ENCODE results near the gene LGALS9.
A peak's percentile ranks its signal among the peaks of the same experiment; 100 is the strongest.

The LGALS9 gene

DNA sequence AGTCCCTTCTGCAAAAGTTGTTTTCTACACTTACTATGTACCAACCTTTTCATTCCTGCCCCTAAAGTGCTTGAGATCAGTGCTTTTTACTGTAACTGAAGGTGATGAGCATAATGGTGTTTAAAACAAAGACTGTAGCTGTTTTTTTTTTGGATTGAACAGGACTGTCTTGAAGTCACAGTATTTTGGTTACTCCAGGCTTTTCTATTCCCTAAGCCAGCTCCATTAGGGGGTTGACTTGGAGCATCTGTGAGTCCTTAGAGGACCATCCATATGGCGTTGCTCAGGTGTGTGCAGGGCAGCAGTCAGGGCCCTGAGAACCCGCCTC lies 29.0 kb upstream of the LGALS9 start:
- TF ChIP-seq, protein P1, sequence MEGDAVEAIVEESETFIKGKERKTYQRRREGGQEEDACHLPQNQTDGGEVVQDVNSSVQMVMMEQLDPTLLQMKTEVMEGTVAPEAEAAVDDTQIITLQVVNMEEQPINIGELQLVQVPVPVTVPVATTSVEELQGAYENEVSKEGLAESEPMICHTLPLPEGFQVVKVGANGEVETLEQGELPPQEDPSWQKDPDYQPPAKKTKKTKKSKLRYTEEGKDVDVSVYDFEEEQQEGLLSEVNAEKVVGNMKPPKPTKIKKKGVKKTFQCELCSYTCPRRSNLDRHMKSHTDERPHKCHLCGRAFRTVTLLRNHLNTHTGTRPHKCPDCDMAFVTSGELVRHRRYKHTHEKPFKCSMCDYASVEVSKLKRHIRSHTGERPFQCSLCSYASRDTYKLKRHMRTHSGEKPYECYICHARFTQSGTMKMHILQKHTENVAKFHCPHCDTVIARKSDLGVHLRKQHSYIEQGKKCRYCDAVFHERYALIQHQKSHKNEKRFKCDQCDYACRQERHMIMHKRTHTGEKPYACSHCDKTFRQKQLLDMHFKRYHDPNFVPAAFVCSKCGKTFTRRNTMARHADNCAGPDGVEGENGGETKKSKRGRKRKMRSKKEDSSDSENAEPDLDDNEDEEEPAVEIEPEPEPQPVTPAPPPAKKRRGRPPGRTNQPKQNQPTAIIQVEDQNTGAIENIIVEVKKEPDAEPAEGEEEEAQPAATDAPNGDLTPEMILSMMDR (IDR thresholded peaks at IDR 0.05; ENCODE audit: low read depth, low read length), result no peak
- no peak for DNase-seq (ENCODE audit: low read depth in 2 of 2)
- H3K4me3 ChIP-seq (replicated peaks in 1 of 2; ENCODE audit: low read depth in 2 of 2, low read length in 2 of 2), result no peak overlapping the region

DNA sequence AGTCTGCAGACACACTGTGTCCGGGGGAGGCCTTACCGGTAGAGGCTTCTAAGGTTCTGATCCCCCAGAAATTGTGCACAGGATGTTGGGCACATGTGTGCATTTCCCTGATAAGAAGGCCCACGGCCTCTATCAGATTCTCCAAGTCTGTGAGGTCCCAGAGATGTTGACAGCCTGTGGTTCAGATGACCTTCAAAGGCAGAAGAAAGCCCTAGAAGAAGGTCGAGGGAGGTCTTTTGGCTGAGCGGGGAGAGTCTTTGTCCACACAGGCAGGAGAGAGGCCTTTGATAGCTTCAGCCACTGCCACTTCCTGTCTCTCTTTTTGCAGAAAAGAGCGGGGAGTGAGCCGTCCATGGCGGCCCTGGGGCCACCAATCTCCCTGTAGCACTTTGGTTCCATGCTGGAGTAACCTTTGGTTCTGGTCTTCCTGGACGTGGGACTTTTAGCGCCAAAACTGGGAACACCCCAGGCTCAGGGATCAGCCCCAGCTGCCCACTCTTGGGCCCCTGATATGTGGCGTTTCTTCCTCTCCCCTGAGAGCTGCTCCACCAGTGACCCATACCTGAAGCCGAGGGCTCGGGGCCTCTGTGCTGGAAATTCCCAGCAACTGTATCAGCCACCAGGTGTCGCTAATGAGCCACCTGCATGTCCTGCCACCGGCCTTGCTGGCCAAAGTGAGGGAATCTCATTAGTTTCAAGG lies 28.1 kb upstream of the LGALS9 start:
- DNase-seq (ENCODE audit: low read depth in 2 of 2), result peak; percentile 72 to 80
- H3K4me3 ChIP-seq (replicated peaks in 1 of 2; ENCODE audit: low read depth in 2 of 2, low read length in 2 of 2), result no peak overlapping the region
- TF ChIP-seq, protein P1 (IDR thresholded peaks at IDR 0.05; ENCODE audit: low read depth, low read length), result peak; percentile 99

DNA sequence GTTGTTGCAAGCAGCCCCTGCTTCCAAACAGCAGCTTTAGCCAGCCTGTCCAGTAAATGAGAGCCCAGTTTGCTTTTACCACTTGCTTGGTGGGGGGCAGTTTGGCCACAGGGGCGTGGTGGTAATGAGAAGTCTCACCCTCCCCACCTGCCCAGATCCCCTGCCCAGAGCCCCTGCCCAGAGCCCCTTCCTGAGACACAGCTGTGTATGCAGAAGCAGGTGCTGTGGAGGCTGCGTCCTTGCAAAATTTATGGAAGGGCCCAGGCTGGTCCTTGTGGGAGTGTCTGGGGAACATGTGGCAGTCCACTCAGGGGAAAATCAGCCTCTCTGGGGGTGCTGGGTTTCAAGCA lies 27.6 kb upstream of the LGALS9 start:
- no peak overlapping the region for H3K4me3 ChIP-seq (replicated peaks in 1 of 2; ENCODE audit: low read depth in 2 of 2, low read length in 2 of 2)
- TF ChIP-seq, protein P1 (IDR thresholded peaks at IDR 0.05; ENCODE audit: low read depth, low read length), result no peak
- DNase-seq (ENCODE audit: low read depth in 2 of 2), result no peak

DNA sequence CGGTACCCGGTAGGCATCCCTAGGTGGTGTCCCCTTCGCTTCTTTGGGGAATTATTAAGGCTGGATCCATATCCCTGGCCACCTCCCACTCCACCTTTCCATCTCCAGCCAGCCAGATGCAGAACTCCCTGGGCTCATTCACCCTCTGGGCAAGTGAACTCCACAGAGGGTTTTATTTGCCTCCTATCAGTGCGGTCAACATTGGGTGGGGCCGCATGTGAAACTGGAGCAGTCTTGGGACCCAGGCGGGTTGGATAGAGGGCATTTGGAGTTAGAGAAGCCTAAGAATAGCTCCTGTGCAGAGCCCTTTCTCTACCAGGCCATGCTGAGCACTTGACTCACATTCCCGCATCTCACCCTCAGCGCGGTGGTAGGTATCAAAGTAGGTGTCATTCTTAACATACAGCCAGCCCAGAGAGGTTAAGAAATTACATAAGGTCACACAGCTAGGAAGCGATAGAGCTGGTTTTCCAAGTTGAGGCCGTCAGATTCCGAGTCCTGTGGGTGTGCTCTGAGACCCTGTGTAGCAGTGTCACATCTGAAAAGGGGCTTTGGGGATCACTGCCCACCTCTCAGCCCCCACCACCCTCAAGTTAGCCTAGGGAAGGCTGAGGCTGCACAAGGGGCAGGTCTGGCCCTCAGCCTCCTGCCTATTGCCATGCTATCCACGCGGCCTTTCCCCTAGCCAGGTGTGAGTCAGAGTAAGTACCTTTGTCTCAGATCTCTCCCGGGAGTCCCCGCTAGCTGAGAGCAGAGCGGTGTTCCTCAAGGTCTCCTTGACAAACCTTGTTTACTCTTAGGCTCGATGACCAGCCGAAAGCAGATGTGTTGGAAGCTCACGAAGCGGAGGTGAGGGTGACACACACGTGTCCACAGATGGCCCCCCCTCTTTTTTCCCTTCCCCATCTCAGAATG lies 26.9 kb upstream of the LGALS9 start:
- H3K4me3 ChIP-seq (replicated peaks in 1 of 2; ENCODE audit: low read depth in 2 of 2, low read length in 2 of 2), result no peak overlapping the region
- TF ChIP-seq, protein P1 (IDR thresholded peaks at IDR 0.05; ENCODE audit: low read depth, low read length), result no peak
- DNase-seq (ENCODE audit: low read depth in 2 of 2), result no peak

DNA sequence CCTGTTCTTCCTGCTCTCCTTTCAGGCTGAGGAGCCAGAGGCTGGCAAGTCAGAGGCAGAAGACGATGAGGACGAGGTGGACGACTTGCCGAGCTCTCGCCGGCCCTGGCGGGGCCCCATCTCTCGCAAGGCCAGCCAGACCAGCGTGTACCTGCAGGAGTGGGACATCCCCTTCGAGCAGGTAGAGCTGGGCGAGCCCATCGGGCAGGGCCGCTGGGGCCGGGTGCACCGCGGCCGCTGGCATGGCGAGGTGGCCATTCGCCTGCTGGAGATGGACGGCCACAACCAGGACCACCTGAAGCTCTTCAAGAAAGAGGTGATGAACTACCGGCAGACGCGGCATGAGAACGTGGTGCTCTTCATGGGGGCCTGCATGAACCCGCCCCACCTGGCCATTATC lies 25.6 kb upstream of the LGALS9 start:
- no peak overlapping the region for H3K4me3 ChIP-seq (replicated peaks in 1 of 2; ENCODE audit: low read depth in 2 of 2, low read length in 2 of 2)
- TF ChIP-seq, protein P1 (IDR thresholded peaks at IDR 0.05; ENCODE audit: low read depth, low read length), result no peak
- no peak for DNase-seq (ENCODE audit: low read depth in 2 of 2)

DNA sequence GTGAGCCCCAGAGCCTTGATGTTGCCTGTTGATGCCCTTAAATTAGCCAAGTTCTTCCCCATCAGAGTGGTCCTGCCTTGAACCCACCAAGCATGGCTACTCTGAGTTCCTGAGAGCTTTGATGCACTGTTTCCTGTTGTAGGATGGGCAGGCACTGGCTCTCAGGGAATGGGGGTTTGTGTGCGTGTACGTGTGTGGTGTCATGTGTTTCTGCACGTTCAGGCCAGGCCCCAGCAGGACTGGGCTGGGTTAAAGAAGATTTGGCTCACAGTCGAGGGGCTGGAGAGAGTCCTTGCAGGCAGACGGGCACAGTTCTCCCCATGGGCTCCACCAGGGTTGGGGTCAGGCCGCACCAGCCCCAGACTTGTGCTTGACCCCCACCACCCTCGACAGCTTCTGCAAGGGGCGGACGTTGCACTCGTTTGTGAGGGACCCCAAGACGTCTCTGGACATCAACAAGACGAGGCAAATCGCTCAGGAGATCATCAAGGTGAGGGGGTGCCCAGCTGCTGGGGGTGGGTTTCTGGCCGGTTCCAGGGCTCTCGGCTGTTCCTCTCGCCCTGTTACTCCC lies 23.4 kb upstream of the LGALS9 start:
- TF ChIP-seq, protein P1 (IDR thresholded peaks at IDR 0.05; ENCODE audit: low read depth, low read length), result no peak
- DNase-seq (ENCODE audit: low read depth in 2 of 2), result no peak
- no peak overlapping the region for H3K4me3 ChIP-seq (replicated peaks in 1 of 2; ENCODE audit: low read depth in 2 of 2, low read length in 2 of 2)
